CD4-positive, alpha-beta memory T cell (primary cell): ENCODE data around the gene CHST15. TPM values are rescaled to one million over a fixed set of nuclear protein-coding genes. Genes with fewer than 3 reads are reported as not detected.
A peak's percentile ranks its signal among the peaks of the same experiment; 100 is the strongest.
"Not testable (repeated sequence)": the region's sequence is repeated elsewhere in the genome, so short reads cannot be mapped to it uniquely, and the experiment has no call there.

Experiments used
- CTCF ChIA-PET: fragments of 350-600 bp; sonication (Branson Sonifier 250); formaldehyde crosslinking; loops from one replicate; lab custom pipeline; 2021; ENCODE audit warnings: inconsistent platforms; ENCODE audit not compliant: partially characterized antibody; lab: Charles Lee
- POLR2A ChIA-PET: fragments of 350-600 bp; sonication (Branson Sonifier 250); formaldehyde crosslinking; loops from one replicate; lab custom pipeline; 2021; ENCODE audit not compliant: partially characterized antibody; lab: Charles Lee
- DNase-seq, 5 donors: peaks; one replicate each; pipeline versions ENCODE4 v3.0.0 to v3.0.0-alpha.2; 2020 to 2022; ENCODE audit warnings: mixed read lengths in 1 of 5
- H3K27ac ChIP-seq: one replicate; pipeline ENCODE4 v1.7.0; 2013; ENCODE audit warnings: low read depth, low read length
- H3K27me3 ChIP-seq: 2 replicates; pipeline ENCODE4 v1.7.0; 2013; ENCODE audit warnings: mild to moderate bottlenecking, low read length, moderate library complexity; ENCODE audit not compliant: insufficient read depth
- H3K36me3 ChIP-seq: 2 replicates; pipeline ENCODE4 v1.7.0; 2013; ENCODE audit warnings: mild to moderate bottlenecking, low read length, moderate library complexity; ENCODE audit not compliant: insufficient read depth
- H3K4me1 ChIP-seq: 2 replicates; pipeline ENCODE4 v1.7.0; 2013; ENCODE audit warnings: mild to moderate bottlenecking, low read length, moderate library complexity; ENCODE audit not compliant: insufficient read depth
- H3K4me3 ChIP-seq, 2 donors: one replicate each; pipeline ENCODE4 v1.7.0; 2013; ENCODE audit warnings: low read length in 2 of 2, mild to moderate bottlenecking in 1 of 2
- H3K9me3 ChIP-seq, 2 donors: one replicate each; pipeline ENCODE4 v1.7.0; 2013; ENCODE audit warnings: low read length in 2 of 2, control low read depth in 1 of 2; ENCODE audit not compliant: control insufficient read depth in 1 of 2
- H3K27ac Mint-ChIP-seq, 7 donors: one replicate each; pipeline ENCODE4 v1.8.0; 2020 to 2021; ENCODE audit warnings: mixed read lengths in 7 of 7, mild to moderate bottlenecking in 6 of 7, inconsistent platforms in 3 of 7, moderate library complexity in 3 of 7
- H3K27me3 Mint-ChIP-seq, 2 donors: one replicate each; pipeline ENCODE4 v1.8.0; 2020 to 2021; ENCODE audit warnings: mixed read lengths in 2 of 2
- H3K36me3 Mint-ChIP-seq, 2 donors: one replicate each; pipeline ENCODE4 v1.8.0; 2020 to 2021; ENCODE audit warnings: mixed read lengths in 2 of 2, inconsistent platforms in 1 of 2, mild to moderate bottlenecking in 1 of 2
- H3K4me1 Mint-ChIP-seq, 4 donors: one replicate each; pipeline ENCODE4 v1.8.0; 2020 to 2021; ENCODE audit warnings: mixed read lengths in 4 of 4, mild to moderate bottlenecking in 1 of 4
- H3K4me3 Mint-ChIP-seq, 8 donors: one replicate each; pipeline ENCODE4 v1.8.0; 2020 to 2021; ENCODE audit warnings: mixed read lengths in 8 of 8, mild to moderate bottlenecking in 7 of 8, moderate library complexity in 6 of 8, inconsistent platforms in 3 of 8
- H3K9me3 Mint-ChIP-seq, 8 donors: one replicate each; pipeline ENCODE4 v1.8.0; 2020 to 2021; ENCODE audit warnings: mixed read lengths in 8 of 8, mild to moderate bottlenecking in 5 of 8, inconsistent platforms in 3 of 8, moderate library complexity in 1 of 8
- intact Hi-C: fragments of 100-400 bp; cut with micrococcal nuclease; formaldehyde crosslinking; loops from one replicate; pipeline ENCODE4 v1.15.1; 2023
- polyA plus RNA-seq, 2 donors: library from polyadenylated mRNA; unstranded; fragments of 300-500 nt; fragmentation: Illumina TruSeq; gene quantifications; one replicate each; pipeline ENCODE4 v1.2.3, GENCODE V29; 2021
- total RNA-seq, 2 experiments: library from RNA; stranded (reverse); gene quantifications; one replicate each; pipeline ENCODE4 v1.2.3, GENCODE V29; 2021

Gene CHST15
- total and polyA plus RNA-seq, 4 experiments from 2014 or later = 0.13 to 1.2 (median 0.67) TPM; not detected in 1

GRCh38 chr10:124036746-124037145, 56.7 kb downstream of the CHST15 start:
- no peak for DNase-seq
- Histone ChIP-seq H3K9me3 (no peaks in the 10 kb centered on the region), H3K4me1 (peaks cover 7% of the 10 kb centered on the region), H3K36me3 (no peaks in the 10 kb centered on the region), H3K4me3 (no peak overlapping the region), H3K27ac (no peak overlapping the region), H3K27me3 (no peaks in the 10 kb centered on the region)
- Mint-ChIP-seq H3K27ac (no peak overlapping the region), H3K27me3 (peaks cover 0 to 6% of the 10 kb centered on the region in 2 donors), H3K4me3 (no peak overlapping the region), H3K4me1 (peaks cover 0 to 11% (median 8%) of the 10 kb centered on the region in 4 donors), H3K36me3 (no peaks in the 10 kb centered on the region), H3K9me3 (peaks cover 0 to 2% (median 0%) of the 10 kb centered on the region in 8 donors)
- intact Hi-C loops = no loop called here
- ChIA-PET CTCF (interaction anchor here (1.0 kb wide), 1 partner anchor 352 kb away, joined by 4 read pairs; no protein-coding TSS in a partner anchor), POLR2A (no interaction called here)

DNA sequence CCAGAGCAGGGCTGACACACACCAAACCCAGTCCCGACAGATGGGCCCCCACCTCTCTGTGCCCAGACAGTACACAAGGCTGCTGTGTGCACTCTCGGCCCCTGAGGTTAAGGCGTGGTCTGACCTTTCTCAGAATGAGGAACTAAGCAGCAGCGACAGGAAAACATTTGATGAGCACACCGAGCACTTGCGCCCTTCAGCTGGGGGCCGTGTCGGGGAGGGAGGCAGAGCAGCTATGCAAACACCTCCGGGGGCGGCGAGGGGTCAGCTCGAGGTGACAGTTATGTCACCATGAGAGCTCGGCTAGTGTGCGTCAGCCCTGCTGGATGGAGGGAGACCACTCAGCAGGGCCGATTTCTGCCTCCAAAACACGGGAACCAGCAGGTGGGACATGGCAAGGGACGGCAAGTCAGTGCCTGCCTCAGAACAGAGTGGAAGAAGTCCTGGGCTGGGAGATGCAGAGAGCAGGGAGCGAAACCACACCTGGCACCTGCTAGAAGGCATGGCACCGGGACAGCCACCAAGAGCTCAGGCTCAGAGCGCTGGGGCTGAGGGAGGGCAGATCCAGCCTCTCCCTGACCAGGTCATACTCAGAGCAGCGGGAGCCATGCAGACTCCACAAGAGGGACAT, 57.4 kb downstream of the CHST15 start:
- H3K36me3 Mint-ChIP-seq = no peaks in the 10 kb centered on the region
- CTCF ChIA-PET = no interaction called here
- no peak overlapping the region for H3K27ac ChIP-seq
- no peaks in the 10 kb centered on the region for H3K9me3 ChIP-seq
- H3K27me3 Mint-ChIP-seq = peaks cover 0 to 7% of the 10 kb centered on the region in 2 donors
- peaks cover 0 to 2% (median 0%) of the 10 kb centered on the region in 8 donors for H3K9me3 Mint-ChIP-seq
- peaks cover 7% of the 10 kb centered on the region for H3K4me1 ChIP-seq
- no peaks in the 10 kb centered on the region for H3K27me3 ChIP-seq
- peak overlapping the region in 4 of 8 donors; percentile 4 to 47 (median 26) for H3K4me3 Mint-ChIP-seq
- no peaks in the 10 kb centered on the region for H3K36me3 ChIP-seq
- peaks cover 0 to 11% (median 8%) of the 10 kb centered on the region in 4 donors for H3K4me1 Mint-ChIP-seq
- intact Hi-C loops = no loop called here
- peak in 1 of 5 donors; percentile 3 for DNase-seq
- H3K4me3 ChIP-seq = no peak overlapping the region
- peak overlapping the region in 1 of 7 donors; percentile 15 for H3K27ac Mint-ChIP-seq
- POLR2A ChIA-PET = no interaction called here

DNA sequence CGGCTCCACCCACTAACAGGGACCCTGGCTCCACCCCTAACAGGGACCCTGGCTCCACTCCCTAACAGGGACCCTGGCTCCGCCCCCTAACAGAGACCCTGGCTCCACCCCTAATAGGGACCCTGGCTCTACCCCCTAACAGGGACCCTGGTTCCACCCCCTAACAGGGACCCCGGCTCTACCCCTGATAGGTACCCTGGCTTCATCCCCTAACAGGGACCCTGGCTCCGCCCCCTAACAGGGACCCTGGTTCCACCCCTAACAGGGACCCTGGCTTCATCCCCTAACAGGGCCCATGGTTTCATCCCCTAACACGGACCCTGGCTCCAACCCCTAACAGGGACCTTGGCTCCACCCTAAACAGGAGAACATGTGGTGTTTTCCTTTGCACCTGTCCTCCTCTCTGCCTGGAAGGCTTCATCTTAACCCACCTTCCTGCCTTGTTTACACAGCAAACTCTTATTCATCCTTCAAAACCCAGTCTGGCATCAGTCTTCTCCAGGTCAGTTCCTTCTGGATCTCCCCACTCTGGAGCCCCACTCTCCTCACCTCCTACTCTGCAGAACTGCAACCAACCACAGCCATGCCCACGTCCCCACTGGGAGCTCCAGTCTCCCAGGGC, 58.0 kb downstream of the CHST15 start:
- Mint-ChIP-seq H3K4me1 (peaks cover 0 to 11% (median 8%) of the 10 kb centered on the region in 4 donors), H3K27ac (peak overlapping the region in 3 of 7 donors; percentile 4 to 42 (median 32)), H3K9me3 (peaks cover 0 to 2% (median 0%) of the 10 kb centered on the region in 8 donors), H3K27me3 (peaks cover 0 to 7% of the 10 kb centered on the region in 2 donors), H3K4me3 (peak overlapping the region in 3 of 8 donors; percentile 18 to 47 (median 33)), H3K36me3 (no peaks in the 10 kb centered on the region)
- ChIA-PET CTCF (no interaction called here), POLR2A (no interaction called here)
- Histone ChIP-seq H3K4me1 (peaks cover 7% of the 10 kb centered on the region), H3K27me3 (no peaks in the 10 kb centered on the region), H3K36me3 (no peaks in the 10 kb centered on the region), H3K4me3 (no peak overlapping the region), H3K27ac (no peak overlapping the region), H3K9me3 (no peaks in the 10 kb centered on the region)
- DNase-seq = no peak
- intact Hi-C loops = no loop called here

DNA sequence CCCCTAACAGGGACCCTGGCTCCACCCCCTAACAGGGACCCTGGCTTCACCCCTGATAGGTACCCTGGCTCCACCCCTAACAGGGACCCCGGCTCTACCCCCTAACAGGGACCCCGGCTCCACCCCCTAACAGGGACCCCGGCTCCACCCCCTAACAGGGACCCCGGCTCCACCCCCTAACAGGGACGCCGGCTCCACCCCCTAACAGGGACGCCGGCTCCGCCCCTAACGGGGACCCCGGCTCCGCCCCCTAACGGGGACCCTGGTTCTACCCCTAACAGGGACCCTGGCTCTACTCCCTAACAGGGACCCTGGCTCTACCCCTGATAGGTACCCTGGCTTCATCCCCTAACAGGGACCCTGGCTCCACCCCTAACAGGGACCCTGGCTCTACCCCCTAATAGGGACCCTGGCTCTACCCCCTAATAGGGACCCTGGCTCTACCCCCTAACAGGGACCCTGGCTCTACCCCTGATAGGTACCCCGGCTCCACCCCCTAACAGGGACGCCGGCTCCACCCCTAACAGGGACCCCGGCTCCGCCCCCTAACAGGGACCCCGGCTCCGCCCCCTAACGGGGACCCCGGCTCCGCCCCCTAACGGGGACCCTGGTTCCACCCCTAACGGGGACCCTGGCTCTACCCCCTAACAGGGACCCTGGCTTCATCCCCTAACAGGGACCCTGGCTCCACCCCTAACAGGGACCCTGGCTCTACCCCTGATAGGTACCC, 58.7 kb downstream of the CHST15 start:
- H3K27ac ChIP-seq, H3K4me3 ChIP-seq, intact Hi-C loops, H3K36me3 Mint-ChIP-seq, H3K9me3 ChIP-seq, H3K27ac Mint-ChIP-seq, CTCF ChIA-PET, H3K9me3 Mint-ChIP-seq, H3K4me3 Mint-ChIP-seq, H3K4me1 ChIP-seq, H3K36me3 ChIP-seq, H3K27me3 ChIP-seq, DNase-seq, POLR2A ChIA-PET, H3K27me3 Mint-ChIP-seq: not testable (repeated sequence)
- H3K4me1 Mint-ChIP-seq = peaks cover 0 to 11% (median 8%) of the 10 kb centered on the region in 4 donors

- DNase-seq = no peak
- H3K27me3 ChIP-seq = no peaks in the 10 kb centered on the region
- H3K36me3 ChIP-seq = no peaks in the 10 kb centered on the region
- ChIA-PET CTCF (no interaction called here), POLR2A (no interaction called here)
- intact Hi-C loops = no loop called here
- H3K4me1 Mint-ChIP-seq = peaks cover 0 to 11% (median 8%) of the 10 kb centered on the region in 4 donors
- no peak overlapping the region for H3K27ac Mint-ChIP-seq
- no peak overlapping the region for H3K4me3 ChIP-seq
- H3K27me3 Mint-ChIP-seq = peaks cover 0 to 9% of the 10 kb centered on the region in 2 donors
- no peaks in the 10 kb centered on the region for H3K9me3 ChIP-seq
- H3K9me3 Mint-ChIP-seq = peaks cover 0 to 2% (median 0%) of the 10 kb centered on the region in 8 donors
- no peaks in the 10 kb centered on the region for H3K36me3 Mint-ChIP-seq
- peaks cover 7% of the 10 kb centered on the region for H3K4me1 ChIP-seq
- H3K27ac ChIP-seq = no peak overlapping the region
- H3K4me3 Mint-ChIP-seq = no peak overlapping the region
Observed at GRCh38 chr10:124033887-124034218, 59.5 kb downstream of the CHST15 start.

- Mint-ChIP-seq H3K9me3 (peaks cover 0 to 2% (median 0%) of the 10 kb centered on the region in 8 donors), H3K4me3 (no peak overlapping the region), H3K27me3 (peaks cover 0 to 11% of the 10 kb centered on the region in 2 donors), H3K4me1 (peaks cover 0 to 11% (median 8%) of the 10 kb centered on the region in 4 donors), H3K36me3 (no peaks in the 10 kb centered on the region), H3K27ac (no peak overlapping the region)
- intact Hi-C loops = no loop called here
- Histone ChIP-seq H3K9me3 (no peaks in the 10 kb centered on the region), H3K36me3 (no peaks in the 10 kb centered on the region), H3K4me3 (no peak overlapping the region), H3K4me1 (peaks cover 7% of the 10 kb centered on the region), H3K27ac (no peak overlapping the region), H3K27me3 (no peaks in the 10 kb centered on the region)
- ChIA-PET CTCF (no interaction called here), POLR2A (no interaction called here)
- no peak for DNase-seq
Observed at GRCh38 chr10:124032971-124033886, 60.2 kb downstream of the CHST15 start.
